Hematopoietic multipotent progenitor cell treated with erythropoietin and hydrocortisone succinate and interleukin-3 and kit ligand, for 15 days (in vitro differentiated cells): Measurements from ENCODE around the gene ACMSD.
"Not testable (repeated sequence)": the region's sequence is repeated elsewhere in the genome, so short reads cannot be mapped to it uniquely, and the experiment has no call there.

ENCODE experiments used
- DNase-seq: peaks from one replicate; pipeline ENCODE4 v3.0.0-alpha.2; 2015; ENCODE audit warnings: low spot score

Gene ACMSD

DNA sequence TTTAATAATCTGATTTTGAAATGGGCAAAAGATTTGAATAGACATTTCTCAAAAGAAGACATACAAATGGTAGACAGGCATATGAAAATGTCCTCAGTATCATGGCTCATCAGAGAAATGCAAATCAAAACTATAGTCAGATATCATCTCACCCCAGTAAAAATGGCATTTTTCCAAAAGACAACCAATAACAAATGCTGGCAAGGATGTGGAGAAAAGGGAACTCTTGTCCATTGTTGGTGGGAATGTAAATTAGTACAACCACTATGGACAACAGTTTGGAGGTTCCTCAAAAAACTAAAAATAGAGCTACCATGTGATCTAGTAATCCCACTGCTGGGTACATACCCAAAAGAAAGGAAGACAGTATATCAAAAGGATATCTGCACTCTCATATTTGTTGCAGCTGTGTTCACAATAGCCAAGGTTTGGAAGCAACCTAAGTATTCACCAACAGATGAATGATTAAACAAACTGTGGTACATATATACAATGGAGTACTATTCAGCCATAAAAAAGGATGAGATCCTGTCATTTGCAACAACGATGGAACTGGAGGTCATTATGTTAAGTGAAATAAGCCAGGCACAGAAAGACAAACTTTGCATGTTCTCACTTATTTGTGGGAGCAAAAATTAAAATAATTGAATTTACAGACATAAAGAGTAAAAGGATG, 69.2 kb downstream of the ACMSD start:
- not testable (repeated sequence) for DNase-seq

DNA sequence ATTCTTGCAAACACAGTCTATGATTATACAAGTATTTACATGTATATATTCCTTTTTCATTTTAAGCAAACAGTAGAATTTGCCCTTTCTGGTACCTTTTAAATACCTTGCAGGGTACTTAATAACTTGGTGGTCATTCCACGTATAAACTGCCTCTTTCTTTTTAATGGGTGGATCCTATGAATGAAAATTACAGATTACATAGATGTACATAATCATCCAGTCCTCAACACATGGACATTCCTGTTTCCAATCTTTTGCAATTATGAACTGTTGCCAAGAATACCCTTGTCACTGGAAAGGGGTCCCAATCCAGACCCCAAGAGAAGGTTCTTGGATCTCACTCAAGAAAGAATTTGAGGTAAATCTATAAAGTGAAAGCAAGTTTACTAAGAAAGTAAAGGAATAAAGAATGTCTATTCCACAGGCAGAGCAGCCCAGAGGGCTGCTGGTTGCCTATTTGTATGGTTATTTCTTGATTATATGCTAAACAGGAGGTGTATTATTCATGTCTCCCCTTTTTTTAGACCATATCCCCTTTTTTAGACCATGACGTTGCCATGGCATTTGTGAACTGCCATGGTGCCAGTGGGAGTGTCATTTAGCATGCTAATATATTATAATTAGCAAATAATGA, 72.5 kb downstream of the ACMSD start:
- DNase-seq, result no peak

DNA sequence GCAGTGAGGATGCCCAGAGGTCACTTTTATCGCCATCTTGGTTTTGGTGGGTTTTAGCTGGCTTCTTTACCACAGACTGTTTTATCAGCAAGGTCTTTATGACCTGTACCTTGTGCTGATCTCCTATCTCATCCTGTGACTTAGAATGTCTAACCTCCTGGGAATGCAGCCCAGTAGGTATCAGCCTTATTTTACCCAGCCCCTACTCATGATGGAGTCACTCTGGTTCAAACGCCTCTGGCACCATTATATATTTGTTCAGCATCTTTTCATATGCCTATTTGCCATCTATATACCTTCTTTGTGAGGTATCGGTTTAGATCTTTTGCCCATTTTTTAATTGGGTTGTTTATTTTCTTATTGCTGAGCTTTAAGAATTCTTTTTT, 73.0 kb downstream of the ACMSD start:
- DNase-seq, result no peak

DNA sequence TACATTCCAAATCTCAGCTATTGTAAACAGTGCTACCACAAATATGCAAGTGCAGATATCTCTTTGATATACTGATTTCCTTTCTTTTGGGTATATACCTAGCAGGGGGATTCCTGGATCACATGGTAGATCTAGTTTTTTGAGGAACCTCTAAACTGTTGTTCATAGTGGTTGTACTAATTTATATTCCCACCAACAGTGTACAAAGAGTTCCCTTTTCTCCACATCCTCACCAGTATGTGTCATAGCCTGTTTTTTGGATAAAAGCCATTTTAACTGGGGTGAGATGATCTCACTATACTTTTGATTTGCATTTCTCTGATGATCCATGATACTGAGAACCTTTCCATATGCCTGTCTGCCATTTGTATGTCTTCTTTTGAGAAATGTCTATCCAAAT, 73.9 kb downstream of the ACMSD start:
- DNase-seq, result no peak

DNA sequence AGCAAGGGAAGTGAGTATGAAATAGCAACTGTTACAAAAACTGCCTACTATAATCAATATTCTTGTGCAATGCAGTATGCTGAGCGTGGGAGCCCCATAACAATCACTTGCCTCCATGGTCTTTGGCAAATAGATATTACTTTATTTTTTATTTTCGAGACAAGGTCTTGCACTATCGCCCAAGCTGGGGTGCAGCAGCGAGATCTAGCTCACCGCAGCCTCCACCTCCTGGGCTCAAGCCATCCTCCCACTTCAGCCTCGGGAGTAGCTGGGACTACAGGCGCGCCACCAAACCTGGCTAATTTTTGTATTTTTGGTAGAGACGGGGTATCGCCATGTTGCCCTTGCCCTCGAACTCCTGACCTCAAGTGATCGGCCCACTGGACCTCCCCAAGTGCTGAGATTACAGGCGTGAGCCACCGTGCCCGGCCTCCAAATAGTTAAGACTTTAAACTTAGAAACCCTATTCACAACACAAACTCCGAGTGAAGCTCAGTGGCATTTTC, 79.0 kb downstream of the ACMSD start:
- DNase-seq, result no peak

DNA sequence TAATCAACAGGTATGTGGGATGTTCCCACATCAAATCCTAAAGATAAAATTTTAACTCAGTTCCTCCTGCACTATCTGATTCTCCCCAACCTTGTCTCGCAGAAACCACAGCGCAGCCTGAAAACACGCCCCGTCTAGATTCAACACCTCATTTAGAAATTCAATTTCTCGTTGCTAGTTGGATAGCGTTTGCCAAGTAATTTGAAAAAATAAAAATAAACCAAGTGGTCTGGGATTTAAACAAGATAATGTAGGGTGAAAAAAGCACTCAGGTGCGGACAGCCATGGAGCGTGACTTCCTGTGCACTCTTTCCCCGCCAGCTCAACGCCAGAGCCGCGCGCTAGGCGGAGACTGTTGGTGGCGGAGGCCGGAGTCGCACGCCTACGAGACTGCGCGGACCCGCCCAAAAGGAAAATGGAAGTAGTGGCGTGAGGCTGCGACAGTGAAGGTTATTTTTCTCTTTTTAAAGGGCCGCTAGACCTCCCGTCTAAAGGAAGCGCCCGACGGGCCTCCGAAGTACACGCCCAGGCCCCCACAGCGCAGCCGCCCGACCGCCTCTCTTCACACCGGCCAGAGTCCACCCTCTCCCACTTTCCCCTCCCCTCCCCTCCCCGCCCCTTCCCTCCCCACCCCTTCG, 79.6 kb downstream of the ACMSD start:
- DNase-seq, result peak; percentile 88

DNA sequence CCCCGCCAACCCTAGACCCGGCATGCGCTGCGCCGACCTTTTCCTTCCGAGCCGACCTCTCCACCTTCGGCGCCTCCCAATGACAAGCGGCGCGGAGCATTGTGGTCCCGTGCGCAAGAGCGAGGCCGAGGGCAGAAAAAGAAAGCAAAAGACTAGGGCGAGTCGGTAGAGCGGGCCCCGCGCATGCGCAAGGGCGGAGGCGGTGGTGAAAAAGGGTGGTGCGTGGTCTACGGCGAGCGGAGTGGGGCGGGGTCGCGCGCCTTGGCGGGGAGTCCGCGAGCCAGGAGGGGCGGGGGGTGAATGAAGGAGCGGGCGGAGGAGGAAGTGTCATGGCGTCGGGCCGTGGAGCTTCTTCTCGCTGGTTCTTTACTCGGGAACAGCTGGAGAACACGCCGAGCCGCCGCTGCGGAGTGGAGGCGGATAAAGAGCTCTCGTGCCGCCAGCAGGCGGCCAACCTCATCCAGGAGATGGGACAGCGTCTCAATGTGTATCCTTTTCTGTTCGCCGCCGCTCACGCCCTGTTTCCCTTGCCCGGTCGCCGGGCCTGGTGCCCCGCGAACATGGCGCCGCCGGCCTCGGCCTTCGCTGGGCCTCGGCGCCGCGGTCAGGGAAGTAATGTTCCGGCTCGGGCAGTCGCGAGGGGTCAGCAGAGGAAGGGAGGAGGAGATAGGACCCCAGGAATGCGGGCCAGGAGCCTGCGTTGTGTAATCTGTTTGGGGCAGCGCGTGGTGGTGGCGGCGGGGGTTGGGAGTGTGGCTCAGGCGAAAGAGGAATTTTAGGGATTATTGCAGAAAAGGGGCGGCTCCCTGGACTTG, 80.3 kb downstream of the ACMSD start, which contains the start of gene CCNT2:
TSS of gene CCNT2 (plus strand) at position 297 of the 815 bp plus-strand sequence. CDS start at position 330, 33 bp downstream.
- DNase-seq, result peak; percentile 99

DNA sequence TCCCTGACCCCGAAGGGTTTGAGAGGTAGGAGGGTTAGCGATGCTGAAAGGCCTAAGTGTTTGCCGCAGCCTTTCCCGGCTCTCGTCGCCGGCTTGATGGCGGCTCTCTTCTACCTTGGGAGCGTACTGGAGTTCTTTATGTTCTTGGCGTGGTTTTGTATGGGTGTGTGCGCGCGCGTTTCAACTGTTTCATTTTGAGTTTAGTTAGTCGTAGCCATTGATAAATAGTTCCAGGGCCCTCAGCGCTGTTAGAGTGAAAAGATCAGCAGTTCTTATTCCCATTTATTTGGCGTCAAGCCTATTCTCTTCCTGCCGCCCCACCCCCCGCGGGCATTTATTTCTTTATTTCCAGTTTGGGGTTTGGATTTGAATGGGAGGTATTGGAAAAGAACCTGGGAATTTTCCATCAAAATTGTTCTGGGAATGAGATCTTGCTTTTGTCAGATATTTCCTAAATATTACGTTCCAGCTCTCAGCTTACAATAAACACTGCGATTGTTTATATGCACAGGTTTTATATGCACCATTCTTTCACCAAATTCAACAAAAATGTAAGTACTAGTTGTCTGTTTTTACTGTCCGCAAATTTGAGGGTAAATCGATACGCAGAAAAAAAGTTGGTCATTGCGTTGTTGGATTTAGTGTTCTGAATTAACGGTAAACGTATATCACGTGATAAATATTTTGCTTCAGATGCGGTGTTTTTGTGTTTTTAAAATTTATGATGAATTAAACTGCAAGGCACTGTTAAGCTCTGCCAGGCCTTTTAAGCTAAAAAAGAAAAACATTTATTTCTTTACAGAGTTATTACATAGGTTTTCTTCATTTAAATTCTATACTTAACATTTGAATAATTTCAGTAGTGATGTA, 81.2 kb downstream of the ACMSD start:
- DNase-seq, result peak; percentile 65

DNA sequence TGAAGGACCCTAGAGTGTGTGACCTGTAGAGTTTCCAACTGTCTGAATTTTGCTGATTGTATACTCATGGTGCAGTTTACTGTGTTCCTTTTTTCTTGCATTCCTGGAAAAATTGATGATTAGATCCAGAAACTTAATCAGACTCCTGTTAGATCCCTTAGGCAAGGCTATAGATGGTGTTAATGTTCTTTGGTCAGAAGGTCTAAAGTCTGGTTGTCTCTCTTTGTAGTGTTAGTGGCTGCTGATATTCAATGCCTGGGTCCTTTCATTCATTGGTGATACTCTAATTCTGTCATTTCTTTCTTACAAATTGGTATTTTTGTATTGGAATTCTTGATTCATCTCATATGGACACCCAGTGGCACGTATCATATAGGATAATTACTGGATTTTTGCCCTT, 86.5 kb downstream of the ACMSD start:
- DNase-seq, result no peak

DNA sequence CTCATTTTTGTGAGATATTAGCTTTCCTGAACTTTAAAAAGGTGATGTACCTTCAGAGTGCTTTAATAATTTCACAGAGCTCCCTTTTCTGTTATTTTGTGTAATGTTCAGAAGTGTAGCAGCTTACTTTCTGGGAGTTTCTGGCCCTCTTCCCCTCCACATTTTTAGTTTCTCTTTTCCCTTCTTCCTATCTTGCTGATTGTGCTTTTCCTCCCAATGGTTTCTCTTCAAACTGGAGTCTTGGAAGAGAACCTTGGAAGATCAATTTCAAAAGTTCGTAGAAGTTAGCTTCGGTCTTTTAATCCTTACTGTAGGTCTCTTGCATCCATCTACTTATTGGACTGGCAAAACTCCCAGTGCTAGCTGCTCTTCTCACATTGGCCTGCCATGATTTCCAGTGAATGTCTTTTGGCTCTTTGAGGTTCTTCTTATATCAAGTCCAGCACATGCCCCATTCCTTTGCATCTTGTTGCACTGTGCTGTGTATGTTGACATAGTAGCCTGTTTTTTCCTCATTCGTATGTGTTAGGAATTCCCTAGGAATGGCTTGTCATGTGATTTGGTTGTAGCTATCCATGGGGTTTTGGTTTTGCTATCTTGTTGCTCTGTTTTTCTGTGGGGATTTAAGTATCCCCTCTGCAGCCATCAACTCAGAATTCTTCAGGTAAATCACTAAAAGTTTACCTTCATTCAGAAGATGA, 88.0 kb downstream of the ACMSD start:
- no peak for DNase-seq

DNA sequence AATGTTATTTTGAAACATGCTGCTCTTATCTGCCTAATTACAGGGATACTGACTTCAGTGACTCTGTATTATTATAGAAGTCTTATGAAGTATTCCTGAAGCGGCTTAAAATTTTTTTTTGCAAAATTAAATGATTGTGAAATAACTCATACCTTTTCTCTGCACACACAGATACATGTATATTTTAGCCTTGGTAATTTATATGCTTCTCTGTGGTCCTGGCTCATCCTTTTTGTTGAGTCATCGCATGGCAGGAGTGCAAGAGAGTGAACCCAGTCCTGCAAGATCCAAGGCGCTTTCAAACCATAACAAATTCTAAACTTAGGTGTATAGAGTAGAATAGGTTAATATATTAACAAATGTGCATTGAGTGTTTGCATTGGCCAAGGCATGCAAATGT, 88.8 kb downstream of the ACMSD start:
- peak; percentile 35 for DNase-seq

DNA sequence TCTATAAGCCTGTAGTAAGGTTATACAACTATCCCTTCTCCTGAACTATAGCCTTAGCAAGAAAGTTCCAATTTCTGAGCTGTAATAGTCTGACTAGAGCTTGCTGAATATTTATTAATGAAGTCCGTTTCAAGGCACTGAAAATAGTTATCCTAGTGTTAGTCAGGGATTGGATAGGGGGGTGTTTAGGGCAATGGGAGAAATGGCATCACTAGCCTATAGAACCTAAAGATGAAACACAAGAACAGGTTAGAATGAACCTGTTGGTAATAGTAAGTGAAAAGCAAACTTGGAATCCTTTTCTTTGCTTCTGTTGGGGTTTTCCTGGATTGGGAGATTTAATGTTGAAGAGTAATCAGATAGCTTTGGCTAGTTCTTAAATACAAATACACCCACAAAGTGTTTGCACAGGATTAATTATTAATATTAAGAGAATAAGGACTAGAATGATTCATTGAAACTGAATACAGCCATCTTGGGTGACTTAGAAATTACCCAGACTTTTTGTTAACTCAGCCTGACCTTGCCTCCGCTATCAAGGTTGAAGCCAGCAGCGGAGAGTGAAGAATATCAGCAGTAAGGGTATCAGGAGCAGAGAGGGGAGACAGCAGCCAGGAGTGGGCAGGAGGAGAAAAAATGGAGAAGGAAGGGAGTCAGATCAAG, 94.6 kb downstream of the ACMSD start:
- DNase-seq, result no peak

DNA sequence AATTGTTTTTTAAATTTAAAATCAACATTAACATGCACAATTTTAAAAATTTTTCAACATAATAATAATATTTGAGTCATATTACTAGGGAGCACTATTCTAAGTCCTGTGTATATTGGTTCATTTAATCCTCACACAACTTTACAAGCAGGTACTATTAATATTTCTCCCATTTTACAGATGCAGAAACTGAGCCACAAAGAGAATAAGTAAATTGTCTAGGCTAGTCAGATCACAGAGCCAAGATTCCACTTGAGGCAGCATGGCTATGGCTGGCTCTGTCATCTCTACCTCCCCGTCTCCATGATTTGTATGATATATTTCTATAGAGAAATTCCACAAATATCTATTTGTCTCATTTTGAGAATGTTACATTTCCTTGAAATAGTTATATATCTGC, 95.3 kb downstream of the ACMSD start:
- DNase-seq, result no peak

DNA sequence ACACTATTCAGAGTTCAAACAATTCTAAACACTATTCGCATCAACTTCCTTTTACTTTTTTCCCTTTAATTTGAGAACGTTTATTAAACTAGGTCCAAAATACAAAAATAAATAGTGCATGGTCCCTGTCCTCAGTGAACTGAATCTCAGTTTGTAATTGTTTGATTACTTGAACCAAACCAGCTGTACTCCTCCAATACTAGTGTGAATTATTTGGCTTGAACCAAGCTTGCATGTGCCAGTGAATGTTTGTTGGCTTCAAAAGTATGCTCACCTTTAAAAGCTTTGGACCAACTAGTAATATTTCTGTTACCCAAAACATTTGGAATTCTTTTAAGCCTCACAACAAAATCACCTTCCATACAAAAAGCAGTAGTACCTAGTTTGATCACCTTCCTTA, 95.7 kb downstream of the ACMSD start:
- DNase-seq, result no peak

DNA sequence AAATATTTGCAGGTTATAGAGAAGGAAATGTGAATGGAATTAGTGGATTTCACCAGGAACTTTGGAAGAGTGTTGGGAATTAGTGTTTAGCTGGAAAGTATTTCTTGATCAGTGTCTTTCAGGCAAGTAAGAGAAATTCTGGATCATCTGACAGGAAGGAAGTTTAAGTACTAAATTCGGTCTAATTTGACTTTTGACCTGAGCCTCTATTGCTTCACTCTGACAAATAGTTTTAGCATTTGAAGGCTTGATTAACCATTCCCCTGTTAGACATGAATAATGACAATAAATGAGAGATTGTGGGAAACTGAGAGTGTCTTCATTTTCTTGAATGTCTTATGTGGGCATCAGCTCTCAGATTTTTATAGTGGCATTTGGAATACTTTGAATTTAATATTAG, 96.2 kb downstream of the ACMSD start:
- DNase-seq, result no peak

DNA sequence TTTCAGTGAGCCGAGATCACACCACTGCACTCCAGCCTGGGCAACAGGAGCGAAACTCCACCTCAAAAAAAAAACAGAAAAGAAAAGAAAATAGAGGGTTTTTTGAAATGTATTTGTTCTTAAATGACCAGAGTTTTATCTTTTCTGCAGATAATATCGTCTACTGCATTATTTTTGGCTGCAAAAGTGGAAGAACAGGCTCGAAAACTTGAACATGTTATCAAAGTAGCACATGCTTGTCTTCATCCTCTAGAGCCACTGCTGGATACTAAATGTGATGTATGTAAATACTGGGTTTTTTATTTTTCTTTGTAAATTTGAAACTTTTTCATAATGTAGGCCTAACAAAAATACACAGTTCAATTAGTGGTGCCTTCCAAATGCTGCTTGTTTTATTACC, 98.3 kb downstream of the ACMSD start:
- no peak for DNase-seq

DNA sequence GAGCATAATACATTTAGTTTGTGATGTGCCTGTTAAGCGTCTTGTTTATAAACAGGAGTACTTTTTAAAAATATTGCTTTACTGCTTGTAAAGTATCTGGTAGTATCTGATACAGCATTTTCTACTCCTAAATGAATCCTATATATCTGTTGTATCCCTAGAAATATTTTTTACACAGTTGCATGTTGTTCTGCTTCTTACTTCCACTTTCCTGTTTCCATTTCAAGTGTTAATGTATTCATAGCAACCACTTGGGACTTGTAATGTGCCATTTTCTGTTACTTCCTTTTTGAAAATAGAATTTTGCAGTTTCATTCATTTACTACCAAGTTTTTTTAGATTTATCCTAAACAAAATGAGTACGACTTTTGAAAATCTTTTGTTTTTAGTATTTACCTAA, 105.1 kb downstream of the ACMSD start:
- DNase-seq, result no peak

DNA sequence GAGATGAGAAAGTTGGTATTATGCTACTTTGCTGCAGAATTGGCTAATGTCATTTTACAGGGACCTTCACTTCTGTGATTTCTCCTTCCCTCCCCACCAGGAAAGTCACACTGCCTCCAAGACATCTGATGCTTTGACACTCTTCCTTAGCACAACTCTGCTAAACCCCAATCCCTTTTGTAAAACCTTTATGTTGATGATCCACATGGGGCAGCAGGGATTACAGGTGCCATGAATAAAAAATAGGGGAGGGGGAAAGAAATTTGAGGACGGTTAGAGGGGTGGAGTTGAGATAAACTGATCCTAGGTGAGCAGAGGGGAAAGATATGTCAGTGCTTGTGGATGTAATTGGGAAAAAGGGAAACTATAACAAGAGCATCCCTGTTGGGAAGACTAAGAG, 106.6 kb downstream of the ACMSD start:
- DNase-seq, result no peak

DNA sequence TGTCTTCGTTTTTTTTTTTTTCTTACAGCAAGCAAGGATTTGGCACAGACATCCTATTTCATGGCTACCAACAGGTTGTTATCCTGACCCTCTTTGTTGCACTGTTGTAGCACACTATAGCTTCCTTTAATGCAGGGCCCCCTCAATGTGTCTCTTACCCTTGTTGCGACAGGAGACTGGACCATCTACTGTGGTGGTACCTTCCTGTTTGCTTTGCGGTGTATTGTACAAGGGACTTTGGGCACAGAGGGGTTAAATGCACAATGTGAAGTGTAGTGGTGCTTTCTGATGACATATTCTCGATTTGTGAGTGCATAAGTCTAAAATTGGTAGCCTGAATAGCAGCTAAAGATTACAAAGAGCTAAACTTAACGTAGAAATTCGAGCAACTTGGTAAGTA, 107.7 kb downstream of the ACMSD start:
- DNase-seq, result no peak

DNA sequence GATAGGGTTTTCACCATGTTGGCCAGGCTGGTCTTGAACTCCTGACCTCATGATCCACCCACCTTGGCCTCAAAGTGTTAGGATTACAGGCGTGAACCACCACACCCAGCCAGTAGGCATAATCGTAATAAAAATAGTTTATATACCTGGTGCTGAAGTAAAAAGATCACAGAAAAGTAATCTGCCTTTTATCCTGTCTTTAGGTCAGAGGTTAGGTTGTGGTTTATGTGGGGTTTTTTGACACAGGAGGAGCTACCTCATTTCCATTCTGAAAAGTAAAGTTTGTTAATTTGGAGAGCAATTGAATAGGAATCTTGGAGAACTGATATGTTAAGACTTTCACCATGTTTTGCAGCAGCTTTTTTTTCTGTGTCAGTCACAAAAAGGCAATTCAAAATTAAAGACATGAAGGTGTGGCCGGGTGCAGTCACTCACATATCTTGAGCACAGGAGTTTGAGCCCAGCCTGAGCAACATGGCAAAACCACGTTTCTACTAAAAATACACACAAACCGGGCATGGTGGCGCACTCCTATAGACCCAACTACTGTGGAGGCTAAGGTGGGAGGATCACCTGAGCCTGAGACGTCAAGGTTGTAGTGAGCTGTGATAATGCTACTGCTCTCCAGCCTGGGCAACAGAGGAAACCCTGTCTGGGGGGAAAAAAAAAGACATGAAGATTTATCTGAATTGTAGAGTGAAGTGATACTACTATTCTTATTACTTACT, 111.7 kb downstream of the ACMSD start:
- DNase-seq, result no peak
